HG03571 (cell line): ENCODE data around the gene RNPEP.
"Not testable (repeated sequence)": the region's sequence is repeated elsewhere in the genome, so short reads cannot be mapped to it uniquely, and the experiment has no call there.

ENCODE experiments used
- ATAC-seq: cut with Tn5 transposase; IDR thresholded peaks from one replicate; pipeline ENCODE4 v1.9.1; 2021; ENCODE audit not compliant: unreplicated experiment

Gene RNPEP, protein sequence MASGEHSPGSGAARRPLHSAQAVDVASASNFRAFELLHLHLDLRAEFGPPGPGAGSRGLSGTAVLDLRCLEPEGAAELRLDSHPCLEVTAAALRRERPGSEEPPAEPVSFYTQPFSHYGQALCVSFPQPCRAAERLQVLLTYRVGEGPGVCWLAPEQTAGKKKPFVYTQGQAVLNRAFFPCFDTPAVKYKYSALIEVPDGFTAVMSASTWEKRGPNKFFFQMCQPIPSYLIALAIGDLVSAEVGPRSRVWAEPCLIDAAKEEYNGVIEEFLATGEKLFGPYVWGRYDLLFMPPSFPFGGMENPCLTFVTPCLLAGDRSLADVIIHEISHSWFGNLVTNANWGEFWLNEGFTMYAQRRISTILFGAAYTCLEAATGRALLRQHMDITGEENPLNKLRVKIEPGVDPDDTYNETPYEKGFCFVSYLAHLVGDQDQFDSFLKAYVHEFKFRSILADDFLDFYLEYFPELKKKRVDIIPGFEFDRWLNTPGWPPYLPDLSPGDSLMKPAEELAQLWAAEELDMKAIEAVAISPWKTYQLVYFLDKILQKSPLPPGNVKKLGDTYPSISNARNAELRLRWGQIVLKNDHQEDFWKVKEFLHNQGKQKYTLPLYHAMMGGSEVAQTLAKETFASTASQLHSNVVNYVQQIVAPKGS

DNA sequence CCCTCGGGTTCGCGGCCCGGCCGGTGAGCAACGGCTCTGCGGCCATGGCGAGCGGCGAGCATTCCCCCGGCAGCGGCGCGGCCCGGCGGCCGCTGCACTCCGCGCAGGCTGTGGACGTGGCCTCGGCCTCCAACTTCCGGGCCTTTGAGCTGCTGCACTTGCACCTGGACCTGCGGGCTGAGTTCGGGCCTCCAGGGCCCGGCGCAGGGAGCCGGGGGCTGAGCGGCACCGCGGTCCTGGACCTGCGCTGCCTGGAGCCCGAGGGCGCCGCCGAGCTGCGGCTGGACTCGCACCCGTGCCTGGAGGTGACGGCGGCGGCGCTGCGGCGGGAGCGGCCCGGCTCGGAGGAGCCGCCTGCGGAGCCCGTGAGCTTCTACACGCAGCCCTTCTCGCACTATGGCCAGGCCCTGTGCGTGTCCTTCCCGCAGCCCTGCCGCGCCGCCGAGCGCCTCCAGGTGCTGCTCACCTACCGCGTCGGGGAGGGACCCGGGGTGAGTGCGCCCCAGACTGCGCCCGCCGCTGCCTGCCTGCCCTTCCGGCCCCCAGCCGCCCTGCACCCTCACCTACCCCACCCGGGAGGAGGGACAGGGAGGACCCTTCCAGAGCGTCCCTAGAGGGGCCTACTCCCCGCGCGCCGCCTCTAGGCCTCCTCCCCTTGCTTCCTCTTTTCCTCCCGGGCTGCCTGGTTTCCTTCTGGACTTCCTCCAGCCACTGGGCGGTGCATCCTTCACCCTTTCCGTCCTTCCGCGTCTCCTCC is at the start of gene RNPEP:
Gene RNPEP (plus strand): TSS at position 26 of the 757 bp plus-strand sequence. CDS start 19 bp downstream, at position 45.
- ATAC-seq, result peak; percentile 76

DNA sequence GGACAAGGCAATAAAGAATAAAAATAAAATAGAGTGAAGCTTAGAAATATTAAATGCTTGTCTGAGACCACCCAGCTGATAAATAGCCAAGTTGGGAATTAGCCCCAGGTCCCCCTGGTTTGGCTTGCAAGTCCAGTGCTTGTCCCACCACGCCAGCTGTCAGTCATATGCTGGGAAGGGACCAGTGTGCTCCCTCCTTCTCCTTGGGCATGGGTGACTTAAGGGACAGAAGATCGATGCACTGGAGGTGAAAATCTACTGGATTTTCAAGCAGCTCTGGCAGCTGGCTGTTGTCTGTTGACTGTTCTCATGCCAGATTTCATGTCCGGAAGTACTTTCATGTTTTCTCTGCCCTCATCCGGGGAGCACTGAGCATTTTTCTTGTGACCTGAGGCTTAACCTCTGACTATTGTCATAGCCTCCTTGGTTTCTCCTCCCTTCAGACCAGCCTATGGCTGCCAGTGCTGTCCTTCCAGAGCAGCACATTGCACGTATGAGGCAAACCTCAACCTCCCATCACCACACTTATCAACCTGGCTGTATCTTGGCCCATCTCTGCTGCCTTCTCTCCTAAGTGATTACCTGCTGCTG is 48.5 kb upstream of the RNPEP start:
- ATAC-seq, result no peak

DNA sequence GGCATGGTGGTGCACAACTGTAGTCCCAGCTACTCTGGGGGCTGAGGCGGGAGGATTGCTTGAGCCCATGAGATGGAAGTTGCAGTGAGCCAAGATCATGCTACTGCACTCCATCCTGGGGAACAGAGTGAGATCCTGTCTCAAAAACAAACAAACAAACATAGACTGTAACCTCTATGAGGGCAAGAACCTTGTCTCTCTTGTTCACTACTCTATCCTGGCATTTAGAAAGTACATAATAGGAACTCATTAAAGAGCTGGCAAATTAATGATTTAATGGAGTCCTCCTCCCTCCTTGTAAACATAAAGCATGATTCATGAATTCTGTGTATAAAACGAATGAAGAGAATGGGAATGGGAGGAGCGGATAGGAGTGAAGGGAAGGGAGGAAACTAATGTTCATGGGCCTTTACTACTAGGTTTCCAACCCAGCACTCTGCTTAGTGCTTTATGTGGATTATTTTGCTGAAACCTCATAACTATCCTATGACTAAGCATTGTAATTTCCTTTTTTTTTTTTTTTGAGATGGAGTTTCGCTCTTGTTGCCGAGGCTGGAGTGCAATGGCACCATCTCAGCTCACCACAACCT is 44.7 kb upstream of the RNPEP start:
- ATAC-seq, result no peak

DNA sequence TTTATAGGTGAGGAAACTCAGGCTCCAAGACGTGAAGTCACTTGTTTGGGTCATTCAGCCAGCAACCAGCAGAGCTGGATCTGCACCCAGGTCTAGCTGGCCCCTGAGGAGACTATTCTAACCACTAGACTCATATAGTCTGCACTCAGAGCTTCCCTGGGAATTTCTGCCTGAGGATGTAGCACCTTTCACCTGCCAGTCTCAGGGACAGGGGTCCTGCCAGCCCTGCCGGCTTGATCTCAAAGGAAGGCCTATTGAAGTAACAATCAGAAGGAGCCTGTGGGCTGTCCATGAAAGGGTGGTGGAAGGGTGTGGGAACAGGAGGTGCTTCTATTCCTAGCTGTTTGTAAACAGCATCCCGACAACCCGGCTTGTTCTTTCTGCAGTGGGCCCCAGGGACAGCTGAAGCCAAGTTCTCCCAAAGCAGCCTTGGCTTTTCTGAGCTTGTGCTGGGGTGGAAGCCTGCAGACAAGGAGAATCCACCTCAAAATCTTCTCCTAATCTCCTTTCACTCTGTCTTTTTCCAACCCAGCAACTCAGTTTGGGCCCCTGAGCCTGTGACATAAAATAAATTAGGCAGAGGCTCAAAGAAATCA is 43.9 kb upstream of the RNPEP start:
- no peak for ATAC-seq

DNA sequence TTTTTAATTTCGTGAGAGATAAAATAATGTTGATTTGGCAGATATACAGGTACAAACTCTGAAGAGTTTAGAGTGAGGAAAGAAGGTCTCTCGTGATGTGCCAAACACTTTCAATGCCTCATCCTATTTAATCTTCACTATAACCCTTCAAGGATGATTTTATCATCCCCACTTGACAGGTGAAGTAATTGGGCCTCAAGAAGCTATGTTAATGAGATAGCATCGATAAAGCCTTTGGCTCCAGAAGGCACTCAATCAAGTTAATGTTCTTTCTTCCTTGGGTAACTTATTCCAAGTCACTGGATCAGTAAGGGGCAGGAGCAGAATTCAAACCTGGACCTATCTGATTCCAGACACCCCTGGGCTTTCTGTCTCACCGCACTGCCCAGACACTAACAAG is 43.3 kb upstream of the RNPEP start:
- no peak for ATAC-seq

DNA sequence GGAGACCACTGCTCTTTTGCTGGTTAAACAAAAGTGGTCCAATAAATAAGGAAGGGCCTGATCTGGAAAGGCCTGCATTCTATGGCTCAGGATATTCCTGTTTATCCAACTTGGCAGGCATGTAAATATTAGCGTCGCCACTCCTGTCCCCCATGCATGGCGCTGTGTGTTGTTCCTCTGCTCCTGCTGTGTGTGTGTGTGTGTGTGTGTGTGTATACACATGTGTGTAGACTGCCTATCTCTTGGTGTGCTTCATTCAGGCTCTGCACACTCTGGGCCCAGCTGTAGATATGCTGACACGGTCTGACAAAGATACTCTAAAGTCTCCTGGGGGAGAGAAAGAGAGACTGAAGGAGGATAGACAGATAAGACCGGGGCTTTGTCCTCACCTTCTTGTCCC is 42.9 kb upstream of the RNPEP start:
- ATAC-seq, result no peak

DNA sequence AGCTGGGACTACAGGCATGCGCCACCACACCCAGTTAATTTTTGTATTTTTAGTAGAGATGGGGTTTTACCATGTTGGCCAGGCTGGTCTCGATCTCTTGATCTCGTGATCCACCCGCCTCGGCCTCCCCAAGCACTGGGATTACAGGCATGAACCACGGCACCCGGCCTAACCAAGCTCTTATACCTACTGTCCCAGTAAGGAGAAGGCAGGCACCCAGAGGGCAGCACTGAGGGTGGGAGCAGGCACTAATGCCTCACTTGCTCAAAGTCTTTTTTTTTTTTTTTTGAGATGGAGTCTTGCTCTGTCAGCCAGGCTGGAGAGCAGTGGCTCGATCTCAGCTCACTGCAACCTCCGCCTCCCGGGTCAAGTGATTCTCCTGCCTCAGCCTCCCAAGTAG is 42.1 kb upstream of the RNPEP start:
- not testable (repeated sequence) for ATAC-seq

DNA sequence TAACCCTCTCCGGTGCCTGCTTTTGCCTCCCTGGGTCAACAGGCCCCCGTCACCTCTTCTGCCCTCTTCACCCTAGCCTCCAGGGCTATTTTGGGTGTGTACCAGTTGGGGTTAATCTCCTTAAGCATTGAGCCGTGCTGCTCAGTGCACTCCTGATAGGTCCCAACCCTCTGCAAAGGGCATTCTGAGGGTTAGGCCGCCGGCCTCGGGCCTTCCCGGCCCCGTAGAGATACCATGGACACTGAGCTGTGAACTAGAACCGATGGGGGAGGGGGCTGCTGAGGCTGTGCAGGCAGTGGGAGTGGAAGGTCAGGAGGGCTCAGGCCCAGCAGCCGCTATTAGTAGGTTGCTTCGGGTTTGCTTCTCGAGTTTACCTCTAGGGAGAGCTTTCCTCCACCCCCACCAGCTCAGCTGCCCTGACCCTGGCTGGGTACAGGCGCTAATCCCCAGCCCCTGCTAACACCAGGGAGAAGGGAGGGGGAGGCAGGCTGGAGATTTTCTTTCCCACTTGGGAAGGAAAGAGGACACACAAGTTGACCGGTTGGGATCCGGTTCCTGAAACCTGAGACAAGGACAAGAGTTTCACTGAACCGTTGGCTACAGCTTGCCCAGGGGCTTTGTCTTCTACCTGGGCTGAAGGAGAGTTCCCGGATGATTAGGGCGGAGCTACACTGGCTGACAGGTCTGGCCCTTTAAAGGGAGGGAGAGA is 40.9 kb upstream of the RNPEP start:
- no peak for ATAC-seq

DNA sequence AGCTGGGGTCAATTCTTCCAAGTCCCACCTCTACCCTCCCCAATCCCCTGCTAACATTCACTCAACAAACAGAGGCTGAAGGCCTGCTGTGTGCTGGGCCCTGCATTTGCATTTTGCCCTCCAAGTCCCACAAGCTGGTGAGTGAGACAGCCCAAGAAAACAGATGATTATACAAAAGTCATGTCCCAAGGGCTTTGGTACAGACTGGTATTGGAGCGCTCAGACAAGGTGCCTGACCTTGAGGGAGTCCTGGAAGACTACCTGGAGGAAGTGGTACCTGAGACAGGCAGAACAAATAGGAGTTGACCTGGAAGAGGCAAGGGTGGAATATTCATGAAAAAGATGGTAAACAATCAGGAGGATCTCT is 40.3 kb upstream of the RNPEP start:
- ATAC-seq, result no peak

DNA sequence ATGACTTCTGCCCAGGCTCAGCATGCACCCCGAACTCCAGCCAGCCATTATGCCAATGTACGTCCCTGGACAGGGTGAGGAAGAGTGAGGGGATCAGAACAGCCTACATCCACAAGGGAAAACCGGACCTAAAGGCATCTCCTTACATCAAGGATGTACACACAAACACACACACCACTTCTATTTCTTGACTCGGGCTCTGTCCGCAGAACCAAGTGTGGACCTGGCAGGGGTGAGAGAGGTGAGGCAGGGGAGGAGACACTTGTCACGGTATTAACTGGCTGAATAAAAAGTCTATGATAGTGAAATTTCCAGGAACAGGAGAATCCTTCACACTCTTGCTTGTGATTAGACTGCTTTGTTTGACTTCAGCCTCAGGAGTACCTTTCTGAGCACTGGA is 38.4 kb upstream of the RNPEP start:
- no peak for ATAC-seq

DNA sequence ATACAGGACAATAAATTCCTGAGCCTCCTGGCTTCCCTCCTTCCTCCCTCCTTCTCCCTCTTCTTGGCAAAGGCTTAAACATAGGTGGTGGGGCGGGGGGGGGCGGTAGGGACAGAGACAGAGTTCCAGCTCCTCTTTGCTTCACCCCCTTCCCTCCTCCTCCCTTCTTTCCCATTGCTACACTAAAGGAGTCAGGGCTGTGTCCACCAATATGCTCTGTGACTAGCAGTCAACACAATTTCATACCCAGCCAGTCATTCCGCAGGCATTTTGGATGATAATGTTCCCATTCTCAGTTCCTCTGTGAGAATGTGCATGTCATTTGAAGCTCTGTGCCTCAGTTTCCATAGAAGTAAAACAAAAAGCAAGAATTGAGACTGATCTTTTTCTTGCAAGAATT is 37.8 kb upstream of the RNPEP start:
- ATAC-seq, result no peak

DNA sequence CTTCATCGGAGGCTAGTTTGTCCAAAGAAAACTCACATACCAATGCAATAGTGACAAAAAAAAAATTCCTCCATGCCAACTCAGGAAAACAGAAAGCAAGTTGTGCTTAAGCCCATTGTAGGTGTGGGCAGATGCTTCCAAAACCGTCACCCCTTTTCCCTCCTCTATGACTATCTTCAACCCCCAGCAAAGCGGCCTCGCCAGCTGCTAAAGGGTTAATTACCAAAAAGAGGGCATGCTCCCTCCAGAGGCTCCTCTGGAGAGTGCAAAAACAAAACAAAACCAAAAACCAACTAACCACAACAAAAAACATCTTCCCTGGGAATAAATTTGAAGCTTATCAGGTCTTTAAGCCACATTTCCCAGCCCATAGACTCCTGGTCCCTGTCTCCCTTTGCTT is 37.3 kb upstream of the RNPEP start:
- no peak for ATAC-seq

DNA sequence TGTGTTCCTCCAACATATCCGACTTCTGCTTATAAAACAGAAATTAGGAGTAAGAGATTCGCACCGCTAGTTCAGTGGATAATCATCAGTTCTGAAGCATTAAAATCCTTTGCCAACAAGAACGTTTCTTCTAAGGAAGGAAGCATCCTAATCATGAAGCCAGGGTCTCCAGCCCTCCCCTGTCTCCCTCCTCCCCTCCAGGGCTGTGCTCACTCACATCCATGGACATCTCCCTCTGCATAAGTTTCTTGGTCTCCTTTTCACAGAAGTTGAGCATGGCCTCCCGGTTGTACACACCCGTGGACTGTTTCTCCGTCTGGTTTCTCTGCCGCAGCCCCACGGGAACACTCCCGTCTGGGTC is 36.6 kb upstream of the RNPEP start:
- no peak for ATAC-seq

DNA sequence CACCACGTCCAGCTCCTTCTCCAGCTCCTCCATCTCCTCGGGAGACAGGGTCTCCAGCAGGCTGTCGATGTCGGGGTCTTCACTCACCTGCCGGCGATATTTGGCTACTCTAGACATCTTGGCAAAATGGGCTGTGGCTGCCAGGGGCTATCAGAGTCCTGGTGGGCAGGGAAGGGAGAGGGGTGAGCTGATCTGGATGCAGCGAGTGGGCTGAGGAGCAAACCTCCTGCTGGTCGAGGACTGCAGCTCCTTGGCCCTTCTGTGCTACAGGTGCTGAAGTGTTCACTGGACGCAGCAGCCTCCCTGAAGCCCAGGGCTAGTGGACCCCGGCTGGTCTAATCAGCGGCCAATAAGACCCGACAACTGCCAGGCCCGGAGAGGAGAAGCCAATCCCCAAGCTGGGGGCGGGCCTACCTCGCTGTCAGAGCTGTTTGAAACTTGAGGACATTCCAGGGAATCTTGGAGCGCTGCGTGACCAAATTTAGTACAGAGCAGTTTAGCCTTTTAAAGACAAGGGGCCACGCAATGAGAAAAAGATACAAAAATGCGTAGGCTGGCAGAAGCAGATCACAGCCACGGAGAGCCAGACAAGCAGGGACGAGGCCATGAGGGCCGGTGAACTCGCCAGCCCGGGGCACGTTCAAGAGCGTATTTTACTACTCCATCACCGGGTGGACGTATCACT is 36.1 kb upstream of the RNPEP start, which contains the start of gene LMOD1:
Gene LMOD1 (minus strand): TSS at position 325 of the 685 bp plus-strand sequence. CDS start 208 bp downstream, at position 117.
- no peak for ATAC-seq

DNA sequence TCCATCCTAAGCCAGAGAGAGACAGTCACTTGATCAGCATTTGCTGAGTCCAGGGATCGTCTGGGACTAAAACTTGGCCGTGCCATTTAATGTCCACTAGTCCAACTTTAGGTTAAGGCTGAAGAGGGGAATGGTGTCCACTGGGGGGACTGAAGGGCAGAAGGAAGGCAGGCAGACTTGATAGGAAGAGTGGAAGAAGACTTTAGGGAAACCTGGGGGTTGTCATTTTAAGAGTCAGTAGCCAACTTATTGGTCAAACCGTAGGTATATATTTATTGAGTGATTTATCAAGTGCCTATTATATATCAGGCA is 34.8 kb upstream of the RNPEP start:
- no peak for ATAC-seq

DNA sequence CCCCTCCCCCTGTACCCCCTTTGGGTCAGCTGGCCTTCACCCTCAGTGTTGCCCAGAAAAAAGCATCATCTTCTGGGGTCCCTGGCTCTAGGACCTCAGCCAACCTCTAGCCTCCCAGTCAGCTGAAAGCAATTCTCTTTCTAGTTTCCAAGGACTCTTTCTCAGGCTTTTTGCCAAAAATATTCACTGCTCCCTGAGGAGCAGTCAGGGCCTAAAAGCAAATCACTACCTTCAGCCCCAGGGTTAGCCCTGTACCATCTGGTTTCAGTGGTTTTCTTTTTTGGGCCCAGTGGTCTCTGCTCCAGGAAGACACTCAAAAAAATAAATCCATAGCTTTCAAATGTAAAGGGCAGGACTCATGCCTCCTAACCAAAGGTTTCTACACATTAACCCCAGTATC is 33.0 kb upstream of the RNPEP start:
- no peak for ATAC-seq

DNA sequence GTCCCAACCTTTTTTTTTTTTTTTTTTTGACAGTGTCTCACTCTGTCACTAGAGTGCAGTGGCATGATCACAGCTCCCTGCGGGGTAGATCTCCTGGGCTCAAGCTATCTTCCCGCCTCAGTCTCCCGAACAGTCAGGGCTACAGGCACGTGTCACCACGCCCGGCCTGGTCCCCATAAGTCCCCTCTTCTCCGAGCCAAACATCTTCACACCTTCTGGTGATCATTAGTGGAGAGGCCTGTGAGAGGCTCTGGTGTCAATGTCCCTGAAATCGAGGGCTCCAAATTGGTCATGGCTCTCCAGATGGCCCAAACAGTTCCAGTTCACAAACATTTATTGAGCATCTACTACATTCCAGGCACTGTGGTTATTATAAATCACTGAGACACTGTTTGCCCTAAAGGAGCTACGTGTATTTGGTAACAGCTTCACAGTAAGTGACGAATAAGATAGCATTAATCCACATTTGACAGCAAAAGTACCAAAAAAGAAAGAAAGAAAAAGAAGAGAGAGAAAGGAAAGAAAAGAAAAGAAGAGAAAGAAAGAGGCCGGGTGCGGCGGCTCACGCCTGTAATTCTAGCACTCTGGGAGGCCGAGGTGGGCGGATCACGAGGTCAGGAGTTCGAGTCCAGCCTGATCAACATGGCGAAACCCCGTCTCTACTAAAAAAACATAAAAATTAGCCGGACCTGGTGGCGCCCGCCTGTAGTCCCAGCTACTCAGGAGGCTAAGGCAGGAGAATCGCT is 28.0 kb upstream of the RNPEP start:
- no peak for ATAC-seq

DNA sequence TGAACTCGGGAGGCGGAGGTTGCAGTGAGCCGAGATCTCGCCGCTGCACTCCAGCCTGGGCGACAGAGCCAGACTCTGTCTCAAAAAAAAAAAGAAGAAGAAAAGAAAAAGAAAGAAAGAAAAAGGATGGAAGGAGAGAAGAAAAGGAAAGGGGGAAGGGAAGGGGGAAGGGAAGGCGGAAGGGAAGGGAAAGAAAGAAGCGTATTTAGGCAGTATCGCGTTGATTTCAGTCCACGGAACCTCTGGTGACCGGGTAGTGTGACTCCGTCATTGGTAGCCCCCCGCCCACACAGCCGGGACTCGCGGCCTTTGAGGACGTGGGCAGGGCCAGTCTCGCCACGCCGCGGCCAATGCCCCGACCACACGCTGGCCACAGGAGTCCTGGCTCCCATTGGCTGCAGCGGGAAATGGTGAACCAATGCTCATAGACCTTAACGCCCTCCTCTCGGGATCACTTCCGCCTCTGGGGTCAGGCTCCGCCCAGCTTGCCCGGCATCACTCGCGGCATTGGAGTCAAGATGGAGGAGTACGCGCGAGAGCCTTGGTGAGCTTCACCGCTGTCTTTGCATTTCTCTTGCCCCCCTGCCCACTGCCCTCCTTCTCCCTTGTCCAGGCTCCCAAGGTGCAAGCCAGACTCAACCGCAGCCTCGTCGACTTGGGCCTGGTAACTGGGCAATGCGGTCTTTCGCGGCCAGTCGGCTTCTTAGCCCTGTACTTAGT is 27.3 kb upstream of the RNPEP start, which contains the start of gene TIMM17A:
Gene TIMM17A (plus strand): TSS at position 495 of the 720 bp plus-strand sequence. CDS start 24 bp downstream, at position 519.
- peak; percentile 99 for ATAC-seq
